SIG-M5 (cell line): ENCODE data around the gene CEMP1.

Source experiments
- DNase-seq: peaks from one replicate; lab custom pipeline; 2025; lab: John Stamatoyannopoulos, UW

Gene CEMP1

DNA sequence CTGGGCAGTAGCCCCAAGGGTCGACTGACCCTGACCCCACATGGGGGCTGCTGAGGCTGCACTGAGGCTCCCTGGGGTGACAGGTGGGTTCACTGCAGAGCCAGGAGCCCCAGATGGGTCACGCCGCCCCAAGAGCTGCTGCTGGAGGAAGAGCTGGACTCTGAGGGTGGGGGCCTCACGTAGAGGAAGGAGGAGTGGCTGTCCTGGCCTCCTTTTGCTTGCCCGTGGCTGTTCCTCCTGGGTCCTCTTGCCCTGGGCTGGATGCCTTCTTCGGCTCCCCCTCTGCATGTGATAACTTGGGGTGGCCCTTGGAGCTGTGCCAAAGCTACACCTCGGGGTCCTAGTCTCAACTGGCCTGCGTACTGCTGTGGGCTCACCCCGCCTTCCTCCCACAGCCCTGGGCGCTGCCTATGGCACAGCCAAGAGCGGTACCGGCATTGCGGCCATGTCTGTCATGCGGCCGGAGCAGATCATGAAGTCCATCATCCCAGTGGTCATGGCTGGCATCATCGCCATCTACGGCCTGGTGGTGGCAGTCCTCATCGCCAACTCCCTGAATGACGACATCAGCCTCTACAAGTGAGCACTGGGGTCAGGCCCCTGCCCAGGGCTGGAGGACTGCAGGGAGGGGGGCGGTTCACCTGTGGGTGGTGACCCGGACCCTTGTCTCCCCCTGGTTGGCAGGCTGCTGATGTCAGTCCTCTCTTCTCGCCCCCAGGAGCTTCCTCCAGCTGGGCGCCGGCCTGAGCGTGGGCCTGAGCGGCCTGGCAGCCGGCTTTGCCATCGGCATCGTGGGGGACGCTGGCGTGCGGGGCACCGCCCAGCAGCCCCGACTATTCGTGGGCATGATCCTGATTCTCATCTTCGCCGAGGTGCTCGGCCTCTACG, 12.1 kb downstream of the CEMP1 start:
- no peak for DNase-seq

DNA sequence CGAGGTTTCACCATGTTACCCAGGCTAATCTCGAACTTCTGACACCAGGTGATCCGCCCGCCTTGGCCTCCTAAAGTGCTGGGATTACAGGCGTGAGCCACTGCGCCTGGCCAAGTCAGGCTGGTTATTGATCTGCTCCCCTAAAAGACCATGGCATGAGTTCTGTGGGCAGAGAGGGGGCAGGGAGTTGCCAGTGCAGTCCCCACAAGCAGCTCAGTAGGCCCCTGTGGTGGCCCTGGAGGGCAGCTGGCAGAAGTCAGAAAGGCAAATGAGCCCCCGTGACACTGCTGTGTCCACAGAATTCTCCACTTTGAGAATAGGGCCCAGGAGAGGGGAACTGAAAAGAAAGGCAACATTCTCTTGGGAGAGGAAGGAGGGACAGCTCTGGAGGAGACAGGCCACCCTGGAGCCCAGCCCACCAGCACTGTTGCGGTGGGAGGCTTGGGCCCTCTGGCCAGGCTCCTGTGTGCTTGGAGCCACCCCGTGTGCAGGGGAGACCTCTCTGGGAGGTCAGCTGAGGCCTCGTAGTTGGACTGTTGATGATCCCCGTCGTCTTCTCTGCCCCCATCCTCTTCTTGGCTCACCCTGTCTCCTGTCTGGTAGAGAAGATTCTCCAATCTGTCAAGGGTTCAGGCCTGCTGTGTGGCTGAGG, 13.1 kb downstream of the CEMP1 start:
- no peak for DNase-seq

GRCh38 chr16:2516391-2517240, 14.6 kb downstream of the CEMP1 start:
- DNase-seq, result peak; percentile 88

DNA sequence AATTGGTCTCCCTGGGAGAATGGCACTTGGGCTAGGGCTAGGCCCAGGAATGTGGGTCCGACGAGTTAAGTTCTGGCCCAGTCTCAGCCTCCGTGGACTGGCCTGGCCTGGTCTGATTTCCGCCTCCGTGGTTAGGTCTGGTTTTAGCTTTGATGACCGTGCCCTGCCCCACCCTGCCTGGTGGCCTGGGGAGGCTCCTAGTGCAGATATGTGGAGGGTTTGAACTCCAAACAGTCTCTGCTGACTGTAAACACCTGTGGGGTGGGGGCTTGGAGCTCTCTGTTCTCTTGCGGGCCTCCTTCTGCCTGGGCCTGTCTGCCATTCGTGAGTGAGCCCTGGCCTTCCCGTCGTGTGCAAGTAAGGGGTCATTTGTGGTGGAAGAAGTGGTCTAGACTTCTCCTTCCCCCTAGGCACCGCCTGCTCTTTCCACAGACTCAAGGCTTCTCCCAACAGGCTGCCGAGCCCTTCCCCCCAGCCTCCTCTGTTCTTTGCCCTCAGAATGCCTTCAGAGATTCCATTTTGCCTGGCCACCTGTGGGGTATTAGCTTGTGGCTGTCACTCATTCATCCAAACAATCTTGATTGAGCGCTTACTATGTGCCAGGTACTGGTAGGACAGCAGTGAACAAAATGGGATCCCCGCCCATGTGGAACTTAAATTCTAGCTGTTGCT, 15.9 kb downstream of the CEMP1 start:
- no peak for DNase-seq

DNA sequence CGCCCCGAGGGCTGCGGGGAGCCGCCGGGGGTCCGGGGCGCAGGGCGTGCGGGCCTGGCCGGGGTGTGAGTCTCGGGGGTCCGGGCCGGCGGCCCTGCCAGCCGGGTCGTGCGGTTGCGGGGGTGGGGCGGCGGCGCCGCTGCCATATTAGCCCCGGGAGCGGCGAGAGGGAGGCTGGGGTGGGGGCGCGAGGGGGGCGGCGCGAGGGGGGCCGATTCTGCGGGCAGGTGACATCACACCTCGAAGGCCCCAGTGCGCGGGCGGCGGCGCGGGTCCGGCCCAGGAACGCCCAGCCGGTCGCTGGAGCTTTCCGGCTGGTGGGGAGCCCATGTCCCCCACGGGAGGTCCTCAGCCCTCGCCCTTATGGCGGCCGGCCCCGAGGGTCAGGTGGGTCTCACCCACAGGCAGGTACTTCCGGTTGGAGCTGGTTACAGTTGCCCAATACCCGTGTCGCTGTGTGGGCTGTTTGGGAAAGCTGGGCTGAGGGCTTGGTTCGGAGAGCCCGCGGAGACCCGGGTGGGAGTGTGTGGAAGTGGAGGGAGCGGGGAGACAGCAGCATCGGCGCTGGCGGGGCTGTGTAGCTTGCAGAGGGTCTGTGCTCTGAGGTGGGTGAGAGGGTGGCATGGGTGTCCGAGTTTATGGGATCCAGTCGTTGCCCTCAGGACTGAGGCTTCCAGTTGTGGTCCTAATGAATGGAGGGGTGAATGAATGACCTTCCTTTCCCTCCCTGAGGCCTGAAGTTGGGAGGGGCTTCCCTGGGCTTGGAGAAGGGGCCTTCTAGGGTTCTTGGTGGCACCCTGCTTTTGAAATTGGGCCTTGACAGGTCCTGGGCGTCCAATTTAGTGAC, 16.7 kb downstream of the CEMP1 start:
- DNase-seq, result no peak

DNA sequence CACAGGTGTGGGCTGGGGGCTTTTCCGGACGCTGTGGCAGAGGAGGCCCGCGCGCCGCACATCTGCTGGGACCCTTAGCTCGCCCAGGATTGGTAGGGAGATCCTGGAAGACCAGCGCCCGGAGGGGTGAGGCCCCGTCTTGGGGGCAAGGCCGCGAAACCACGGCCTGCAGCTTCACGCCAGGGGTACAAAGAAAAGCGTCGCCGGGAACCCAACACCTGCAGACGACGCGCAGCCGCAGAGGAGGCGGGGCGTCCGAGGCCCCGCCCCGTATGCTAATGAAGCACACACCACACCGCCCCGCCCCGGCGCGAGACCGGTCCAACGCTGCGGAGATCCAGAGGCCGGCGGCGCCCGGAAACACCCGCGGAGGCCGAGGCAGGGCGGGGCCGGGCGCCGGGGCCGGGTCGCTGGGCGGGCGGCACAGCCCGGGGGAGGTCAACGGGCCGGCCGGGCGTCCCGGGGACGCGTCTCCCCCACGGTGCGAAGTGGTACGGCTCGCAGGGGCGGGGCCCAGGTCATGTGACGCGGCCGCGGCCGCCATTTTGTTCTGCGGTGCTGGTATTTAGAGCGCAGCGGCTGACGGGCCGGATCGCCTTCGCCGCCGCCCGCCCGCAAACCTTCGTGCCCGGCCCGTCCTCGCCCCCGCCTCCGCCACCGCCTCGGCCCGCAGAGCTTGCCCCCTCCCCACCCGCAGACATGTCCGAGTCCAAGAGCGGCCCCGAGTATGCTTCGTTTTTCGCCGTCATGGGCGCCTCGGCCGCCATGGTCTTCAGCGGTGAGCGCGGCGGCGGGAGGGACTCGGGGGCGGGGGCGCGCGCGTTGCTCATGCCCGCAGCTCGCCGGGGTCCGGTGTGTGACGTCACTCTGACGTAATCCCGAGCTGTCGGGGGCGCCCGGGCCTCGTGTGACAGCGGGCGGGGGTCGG, 17.5 kb downstream of the CEMP1 start, which contains the start of gene ATP6V0C:
TSS of gene ATP6V0C (plus strand) at position 548 of the 928 bp plus-strand sequence. CDS start at position 700, 152 bp downstream.
- no peak for DNase-seq

DNA sequence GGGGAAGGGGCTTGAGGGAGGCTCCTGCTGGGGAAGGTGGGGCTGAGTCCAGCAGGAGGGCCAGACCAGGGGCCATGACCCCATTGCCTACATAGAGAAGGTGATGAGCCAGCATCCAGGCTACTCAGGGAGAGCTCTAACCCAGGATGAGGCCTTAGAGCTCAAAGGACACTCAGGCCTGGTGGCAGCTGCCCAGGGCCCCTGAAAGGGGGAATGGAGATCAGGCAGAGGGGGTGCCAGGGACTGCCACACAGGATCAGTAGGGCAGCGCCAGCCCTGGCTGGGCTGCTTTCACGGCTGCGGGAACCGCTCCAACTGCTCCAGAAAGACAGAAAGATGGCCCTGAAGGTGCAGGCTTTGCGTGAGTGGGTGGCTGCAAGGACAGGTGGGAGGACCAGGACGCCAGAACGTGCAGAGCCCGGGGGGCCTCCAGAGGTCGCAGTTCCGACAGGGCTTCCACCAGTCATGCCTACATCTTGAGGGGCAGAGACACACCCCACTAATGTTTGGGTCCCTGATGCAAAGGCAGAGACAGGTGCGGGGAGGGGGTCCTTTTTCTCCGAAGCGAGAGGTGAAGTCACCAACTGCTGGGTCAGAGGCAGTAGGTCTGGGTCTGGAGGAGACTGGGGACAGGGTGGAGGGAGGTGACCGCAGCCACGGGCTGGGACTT, 18.3 kb downstream of the CEMP1 start:
- DNase-seq, result no peak

DNA sequence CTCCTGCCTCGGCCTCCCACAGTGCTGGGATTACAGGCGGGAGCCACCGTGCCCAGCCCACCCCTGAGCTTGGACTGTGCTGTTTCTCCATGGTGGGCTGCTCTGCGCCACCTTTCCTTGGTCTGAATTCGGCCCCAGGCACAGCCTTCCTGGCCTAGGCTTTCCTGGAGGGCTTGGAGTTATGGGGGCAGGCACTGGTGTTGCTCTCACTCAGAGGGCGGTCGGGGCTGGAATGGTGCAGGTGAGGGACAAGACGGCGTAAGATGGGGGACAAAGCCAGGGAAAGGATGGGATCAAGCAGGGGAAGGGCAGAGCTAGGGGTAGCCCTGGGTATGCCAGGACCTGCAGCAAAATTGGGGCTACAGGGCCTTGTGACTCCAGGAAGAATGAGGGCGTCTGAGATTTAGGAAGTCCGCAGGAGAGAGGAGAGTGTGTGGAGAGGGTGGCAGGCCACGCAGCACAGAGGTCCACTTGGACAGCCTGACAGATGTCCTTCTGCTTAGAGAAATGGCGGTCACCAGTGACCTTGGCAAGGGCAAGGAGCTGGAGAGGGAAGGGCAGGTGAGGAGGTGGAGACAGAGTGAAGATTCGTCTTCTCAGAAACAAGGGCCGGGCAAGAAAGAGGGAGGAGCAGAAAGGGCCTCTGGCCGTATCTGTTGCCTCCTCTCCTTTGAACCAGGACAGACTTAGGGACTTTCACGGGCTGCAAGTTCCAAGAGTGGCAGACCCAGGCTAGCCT, 19.0 kb downstream of the CEMP1 start:
- no peak for DNase-seq

DNA sequence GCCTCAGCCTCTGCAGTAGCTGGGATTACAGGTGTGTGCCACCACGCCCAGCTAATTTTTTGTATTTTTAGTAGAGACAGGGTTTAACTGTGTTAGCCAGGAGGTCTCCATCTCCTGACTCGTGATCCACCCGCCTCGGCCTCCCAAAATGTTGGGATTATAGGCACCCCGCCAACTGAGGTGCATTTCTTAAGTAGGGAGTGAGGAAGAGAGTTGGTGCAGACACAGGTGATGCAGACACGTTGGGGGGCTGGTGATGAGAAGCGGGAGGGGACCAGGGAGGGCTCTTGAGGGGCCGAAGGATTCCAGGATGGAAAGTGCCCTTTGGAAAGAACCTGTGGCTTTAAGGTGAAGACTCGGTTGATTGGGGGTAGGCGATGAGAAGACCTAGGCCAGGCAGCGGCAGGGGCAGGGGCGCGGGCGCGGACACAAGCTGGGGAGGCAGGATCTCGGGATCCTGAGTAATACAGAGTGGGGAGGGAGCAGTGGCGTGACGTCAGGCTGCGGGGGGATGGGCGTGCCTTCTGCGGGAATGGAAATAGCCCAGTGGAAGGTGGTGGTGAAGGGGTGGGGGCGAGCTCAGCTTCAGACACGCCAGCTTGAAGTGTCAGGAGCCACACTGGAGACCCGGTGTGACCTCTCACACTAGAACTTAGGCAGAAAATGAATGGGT, 19.9 kb downstream of the CEMP1 start:
- no peak for DNase-seq

DNA sequence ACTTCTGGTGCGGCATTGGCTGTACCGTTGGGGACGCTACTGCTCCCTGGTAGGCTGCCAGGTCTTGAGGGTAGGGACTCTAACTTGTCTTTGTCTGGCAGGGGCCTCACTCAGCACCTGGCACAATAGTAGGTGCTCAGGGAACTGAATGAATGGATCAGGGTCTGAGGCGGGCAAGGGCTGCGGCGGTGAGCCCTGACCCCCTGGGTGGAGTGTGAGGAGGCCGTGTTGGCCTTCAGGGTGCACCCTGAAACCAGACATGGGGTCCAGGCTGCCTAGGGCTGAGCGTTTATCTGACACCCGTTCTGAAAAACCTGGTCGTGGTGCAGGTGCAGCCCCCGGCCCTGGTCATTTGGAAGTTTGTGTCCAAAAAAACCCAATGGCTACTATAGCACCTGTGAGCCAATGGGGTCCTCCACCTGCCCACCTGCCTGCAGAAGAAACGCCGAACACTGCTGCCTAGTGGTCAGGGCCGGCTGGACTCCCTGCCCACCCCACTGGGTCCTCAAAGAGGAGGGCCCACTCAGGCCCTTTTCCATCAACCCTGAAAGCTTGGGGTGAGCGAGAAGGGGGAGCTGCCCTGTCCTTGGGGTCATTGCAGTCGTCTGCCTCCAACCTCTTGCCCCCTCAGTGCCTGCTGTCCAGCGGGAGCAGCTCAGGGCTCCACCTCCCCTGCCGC, 22.3 kb downstream of the CEMP1 start:
- no peak for DNase-seq

DNA sequence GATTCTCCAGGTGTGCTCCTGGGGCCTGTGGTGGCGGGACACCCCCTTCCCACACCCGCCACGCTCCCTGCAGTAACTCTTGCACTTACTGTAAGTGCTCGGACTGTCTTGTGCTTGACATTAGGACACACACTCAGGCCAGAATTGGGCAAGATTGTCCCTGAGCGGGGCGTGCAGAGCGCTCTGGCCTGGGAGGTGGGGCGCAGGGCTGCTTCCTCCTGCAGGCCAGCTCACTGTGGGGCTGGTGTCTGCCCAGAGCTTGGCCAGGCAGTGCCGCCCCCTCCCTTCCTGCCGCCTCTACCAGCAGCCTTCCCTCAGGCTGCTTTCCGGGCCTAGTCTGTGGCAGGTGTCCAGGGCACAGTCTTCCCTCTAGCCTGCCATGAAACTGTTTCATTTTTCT, 23.5 kb downstream of the CEMP1 start:
- DNase-seq, result no peak

GRCh38 chr16:2507052-2507659, 24.1 kb downstream of the CEMP1 start:
- no peak for DNase-seq

GRCh38 chr16:2505695-2506094, 25.5 kb downstream of the CEMP1 start:
- no peak for DNase-seq

GRCh38 chr16:2501946-2502895, 29.0 kb downstream of the CEMP1 start:
- no peak for DNase-seq

GRCh38 chr16:2500918-2501750, 30.1 kb downstream of the CEMP1 start:
- DNase-seq, result no peak
